K562 (cell line): Measurements from ENCODE around the gene ANXA1. TPM values are rescaled to one million over a fixed set of nuclear protein-coding genes. Genes with fewer than 3 reads are reported as not detected.

Experiments used
- ARID3A ChIP-seq: IDR thresholded peaks from 2 replicates; pipeline ENCODE4 v1.6.1; 2012; ENCODE audit warnings: low read depth, low read length, improper control_type of control experiment, borderline replicate concordance
- DIDO1 ChIP-seq: fragments of 450-650 bp; IDR thresholded peaks from 2 replicates; pipeline ENCODE4 v1.6.1; 2016; ENCODE audit warnings: low read depth, missing biosample characterization, missing genetic modification characterization
- HDAC3 ChIP-seq: fragments of 450-650 bp; IDR thresholded peaks from 2 replicates; pipeline ENCODE4 v1.6.1; 2018; ENCODE audit warnings: borderline replicate concordance, mild to moderate bottlenecking, moderate library complexity; ENCODE audit not compliant: partially characterized antibody
- RBM25 ChIP-seq: fragments of 200-400 bp; formaldehyde crosslinking; IDR thresholded peaks from 2 replicates; pipeline ENCODE4 v1.6.1; 2018; ENCODE audit warnings: low read length, low read depth, moderate library complexity; ENCODE audit not compliant: severe bottlenecking
- ZC3H8 ChIP-seq: fragments of 450-650 bp; IDR thresholded peaks from 2 replicates; pipeline ENCODE4 v1.6.1; 2017
- ZNF507 ChIP-seq: conservative IDR thresholded peaks from 2 replicates; pipeline ENCODE4 v1.6.1; 2017; ENCODE audit warnings: missing genetic modification characterization, missing compliant biosample characterization
- ZNF639 ChIP-seq, 2 experiments: fragments of 200-800 bp in 1 of 2; sonication (Bioruptor generic) in 1 of 2; sonication (generic) in 1 of 2; formaldehyde crosslinking in 1 of 2; IDR thresholded peaks in 1 of 2; conservative IDR thresholded peaks in 1 of 2; 2 replicates each; pipeline versions ENCODE4 v1.5.0 to v1.6.1; 2016 to 2020; ENCODE audit warnings: missing compliant biosample characterization in 1 of 2, missing genetic modification characterization in 1 of 2, missing genetic modification reagents in 1 of 2
- polyA plus RNA-seq, 8 experiments: library from polyadenylated mRNA; depleted of rRNA in 4 of 8; stranded (reverse) in 5 of 8; unstranded in 3 of 8; fragments of >200 nt; fragmentation: Nextera tagmentation in 2 of 8; fragmentation: Illumina TruSeq in 1 of 8; extraction: Ambion mirVana in 2 of 8; extraction: Trizol in 1 of 8; gene quantifications; 2 replicates each; pipeline versions ENCODE4 v1.2.1 to v1.2.3, GENCODE V29; 2011 to 2014; ENCODE audit warnings: inconsistent platforms in 1 of 8, missing spikeins in 1 of 8
- total RNA-seq, 7 experiments: library from RNA; depleted of rRNA in 6 of 7; stranded (reverse); fragments of >200 nt in 6 of 7; fragmentation: Illumina TruSeq in 2 of 7; extraction: Trizol in 2 of 7; gene quantifications; 2 replicates each; pipeline versions ENCODE4 v1.2.1 to v1.2.3, GENCODE V29; 2011 to 2021; ENCODE audit warnings: low replicate concordance in 1 of 7
- TF ChIP-seq, protein P1 (sequence below), 2 experiments: fragments of 450-650 bp in 1 of 2; sonication (generic) in 1 of 2; formaldehyde crosslinking in 1 of 2; IDR thresholded peaks; 2 replicates each; pipeline versions ENCODE4 v1.7.1 to v1.9.0; 2016 to 2022; ENCODE audit warnings: inconsistent platforms in 1 of 2, mild to moderate bottlenecking in 1 of 2, missing genetic modification reagents in 1 of 2

ANXA1 gene
- total and polyA plus RNA-seq, 9 of the 15 experiments (the other 6 are each of a cell fraction or from before 2014, with no cell fraction given), result 406 to 1,298 (median 620) TPM

DNA sequence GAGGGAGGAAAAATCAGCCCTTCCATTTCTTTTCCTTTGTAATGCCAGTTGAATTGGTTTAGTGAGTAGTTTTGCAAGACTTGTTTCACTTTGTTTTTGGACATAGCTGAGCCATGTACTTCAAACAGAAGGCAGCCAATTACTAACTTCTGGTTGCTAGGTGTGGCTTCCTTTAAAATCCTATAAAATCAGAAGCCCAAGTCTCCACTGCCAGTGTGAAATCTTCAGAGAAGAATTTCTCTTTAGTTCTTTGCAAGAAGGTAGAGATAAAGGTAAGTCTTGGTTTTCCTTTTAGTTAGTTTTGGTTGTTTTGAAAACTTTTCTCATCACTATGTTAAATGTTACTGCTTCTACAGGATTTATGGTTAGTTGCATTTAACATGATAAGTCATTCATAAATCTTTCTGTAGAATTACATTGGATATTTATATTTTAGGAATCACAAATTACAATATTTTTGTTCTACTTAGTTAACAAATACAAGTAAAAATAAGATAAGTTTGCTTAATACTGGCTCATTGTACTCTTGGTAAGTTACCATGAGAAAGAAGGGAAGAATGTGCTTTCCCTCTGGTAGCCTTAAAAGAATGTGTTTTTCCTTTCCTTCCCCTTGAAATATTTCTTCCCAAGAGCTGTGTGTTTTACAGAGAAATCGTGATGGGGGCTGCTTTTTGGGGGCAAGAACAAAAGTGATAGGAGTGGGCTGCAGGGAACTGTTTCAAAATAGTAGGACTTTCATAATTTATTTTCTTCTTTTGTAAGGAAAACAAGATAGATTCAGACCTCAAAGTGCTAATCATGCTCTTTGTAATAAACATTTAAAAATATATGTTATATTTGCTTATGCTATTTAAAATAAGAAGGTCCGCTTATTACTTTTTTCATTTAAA is at the start of gene ANXA1 (continued):
- TF ChIP-seq, protein P1, sequence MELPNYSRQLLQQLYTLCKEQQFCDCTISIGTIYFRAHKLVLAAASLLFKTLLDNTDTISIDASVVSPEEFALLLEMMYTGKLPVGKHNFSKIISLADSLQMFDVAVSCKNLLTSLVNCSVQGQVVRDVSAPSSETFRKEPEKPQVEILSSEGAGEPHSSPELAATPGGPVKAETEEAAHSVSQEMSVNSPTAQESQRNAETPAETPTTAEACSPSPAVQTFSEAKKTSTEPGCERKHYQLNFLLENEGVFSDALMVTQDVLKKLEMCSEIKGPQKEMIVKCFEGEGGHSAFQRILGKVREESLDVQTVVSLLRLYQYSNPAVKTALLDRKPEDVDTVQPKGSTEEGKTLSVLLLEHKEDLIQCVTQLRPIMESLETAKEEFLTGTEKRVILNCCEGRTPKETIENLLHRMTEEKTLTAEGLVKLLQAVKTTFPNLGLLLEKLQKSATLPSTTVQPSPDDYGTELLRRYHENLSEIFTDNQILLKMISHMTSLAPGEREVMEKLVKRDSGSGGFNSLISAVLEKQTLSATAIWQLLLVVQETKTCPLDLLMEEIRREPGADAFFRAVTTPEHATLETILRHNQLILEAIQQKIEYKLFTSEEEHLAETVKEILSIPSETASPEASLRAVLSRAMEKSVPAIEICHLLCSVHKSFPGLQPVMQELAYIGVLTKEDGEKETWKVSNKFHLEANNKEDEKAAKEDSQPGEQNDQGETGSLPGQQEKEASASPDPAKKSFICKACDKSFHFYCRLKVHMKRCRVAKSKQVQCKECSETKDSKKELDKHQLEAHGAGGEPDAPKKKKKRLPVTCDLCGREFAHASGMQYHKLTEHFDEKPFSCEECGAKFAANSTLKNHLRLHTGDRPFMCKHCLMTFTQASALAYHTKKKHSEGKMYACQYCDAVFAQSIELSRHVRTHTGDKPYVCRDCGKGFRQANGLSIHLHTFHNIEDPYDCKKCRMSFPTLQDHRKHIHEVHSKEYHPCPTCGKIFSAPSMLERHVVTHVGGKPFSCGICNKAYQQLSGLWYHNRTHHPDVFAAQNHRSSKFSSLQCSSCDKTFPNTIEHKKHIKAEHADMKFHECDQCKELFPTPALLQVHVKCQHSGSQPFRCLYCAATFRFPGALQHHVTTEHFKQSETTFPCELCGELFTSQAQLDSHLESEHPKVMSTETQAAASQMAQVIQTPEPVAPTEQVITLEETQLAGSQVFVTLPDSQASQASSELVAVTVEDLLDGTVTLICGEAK (IDR thresholded peaks at IDR 0.05), result no peak
- TF ChIP-seq, protein P1 (CRISPR knock-in tag; IDR thresholded peaks at IDR 0.05), result no peak
- TF ChIP-seq DIDO1 (no peak), ZNF639 (CRISPR knock-in tag; conservative IDR thresholded peaks at IDR 0.05 in 1 of 2, IDR thresholded peaks at IDR 0.05 in 1 of 2) (no peak), RBM25 (no peak), ZC3H8 (no peak), ARID3A (0 out of 2 replicates have a peak, but pooled peaks have one; percentile 15), HDAC3 (no peak), ZNF507 (tag) (no peak)
